Measurements from ENCODE around the gene LRRC4C.

Gene LRRC4C

GRCh38 chr11:41414771-41415440, 44.5 kb downstream of the LRRC4C start:
- no peak for DNase-seq

- DNase-seq, result no peak
These were observed 45.6 kb downstream of the LRRC4C start for GRCh38 chr11:41413843-41414242.

GRCh38 chr11:41405812-41406211, 53.6 kb downstream of the LRRC4C start:
- DNase-seq, result no peak

- no peak for DNase-seq
These were observed 55.3 kb downstream of the LRRC4C start for GRCh38 chr11:41404109-41404508.

GRCh38 chr11:41403458-41403857, 56.0 kb downstream of the LRRC4C start:
- DNase-seq, result no peak

GRCh38 chr11:41400819-41401382, 58.6 kb downstream of the LRRC4C start:
- no peak for DNase-seq

- no peak for DNase-seq
These were observed 59.3 kb downstream of the LRRC4C start for GRCh38 chr11:41400124-41400523.

GRCh38 chr11:41399323-41399722, 60.1 kb downstream of the LRRC4C start:
- no peak for DNase-seq

- DNase-seq, result no peak
These were observed 61.3 kb downstream of the LRRC4C start for GRCh38 chr11:41398175-41398574.

GRCh38 chr11:41394521-41395195, 64.8 kb downstream of the LRRC4C start:
- DNase-seq, result no peak

- no peak for DNase-seq
These were observed 66.9 kb downstream of the LRRC4C start for GRCh38 chr11:41392596-41392995.

GRCh38 chr11:41389623-41390130, 69.8 kb downstream of the LRRC4C start:
- DNase-seq, result no peak

GRCh38 chr11:41384329-41384728, 75.1 kb downstream of the LRRC4C start:
- DNase-seq, result no peak

- DNase-seq, result no peak
These were observed 75.7 kb downstream of the LRRC4C start for GRCh38 chr11:41383768-41384167.

GRCh38 chr11:41382927-41383326, 76.5 kb downstream of the LRRC4C start:
- DNase-seq, result no peak

- DNase-seq, result no peak
These were observed 80.4 kb downstream of the LRRC4C start for GRCh38 chr11:41379084-41379483.

- DNase-seq, result no peak
These were observed 81.6 kb downstream of the LRRC4C start for GRCh38 chr11:41377709-41378394.

- no peak for DNase-seq
These were observed 107.6 kb downstream of the LRRC4C start for GRCh38 chr11:41351825-41352224.

GRCh38 chr11:41346042-41346441, 113.4 kb downstream of the LRRC4C start:
- DNase-seq, result no peak

- DNase-seq, result no peak
These were observed 125.2 kb downstream of the LRRC4C start for GRCh38 chr11:41334007-41334933.

GRCh38 chr11:41333357-41333756, 126.1 kb downstream of the LRRC4C start:
- DNase-seq, result no peak

GRCh38 chr11:41328324-41328723, 131.1 kb downstream of the LRRC4C start:
- no peak for DNase-seq
